NCI-H128 (cell line): Measurements from ENCODE around the gene WDR70.
"Not testable (repeated sequence)": the region's sequence is repeated elsewhere in the genome, so short reads cannot be mapped to it uniquely, and the experiment has no call there.

Experiments
- DNase-seq: peaks from one replicate; lab custom pipeline; 2025; ENCODE audit not compliant: unreplicated experiment; lab: John Stamatoyannopoulos, UW

WDR70 gene

GRCh38 chr5:37742111-37742510 lies 363.0 kb downstream of the WDR70 start:
- DNase-seq = no peak

- DNase-seq = no peak
Observed at GRCh38 chr5:37751227-37751626, 372.1 kb downstream of the WDR70 start.

GRCh38 chr5:37754976-37755375 lies 375.9 kb downstream of the WDR70 start:
- DNase-seq = no peak

GRCh38 chr5:37755581-37755980 lies 376.5 kb downstream of the WDR70 start:
- DNase-seq = no peak

GRCh38 chr5:37756248-37756647 lies 377.1 kb downstream of the WDR70 start:
- DNase-seq = no peak

- DNase-seq = no peak
Observed at GRCh38 chr5:37757980-37758582, 379.0 kb downstream of the WDR70 start.

GRCh38 chr5:37767251-37767650 lies 388.1 kb downstream of the WDR70 start:
- no peak for DNase-seq

- DNase-seq = no peak
Observed at GRCh38 chr5:37767961-37768360, 388.8 kb downstream of the WDR70 start.

GRCh38 chr5:37768371-37768770 lies 389.3 kb downstream of the WDR70 start:
- no peak for DNase-seq

GRCh38 chr5:37769108-37769507 lies 390.0 kb downstream of the WDR70 start:
- DNase-seq = no peak

- DNase-seq = no peak
Observed at GRCh38 chr5:37769840-37770239, 390.7 kb downstream of the WDR70 start.

GRCh38 chr5:37770786-37771185 lies 391.7 kb downstream of the WDR70 start:
- DNase-seq = no peak

- no peak for DNase-seq
Observed at GRCh38 chr5:37771203-37771611, 392.1 kb downstream of the WDR70 start.

- no peak for DNase-seq
Observed at GRCh38 chr5:37771731-37772130, 392.6 kb downstream of the WDR70 start.

GRCh38 chr5:37772255-37772654 lies 393.1 kb downstream of the WDR70 start:
- DNase-seq = no peak

- DNase-seq = no peak
Observed at GRCh38 chr5:37773809-37774208, 394.7 kb downstream of the WDR70 start.

GRCh38 chr5:37774912-37775483 lies 395.9 kb downstream of the WDR70 start:
- no peak for DNase-seq

- DNase-seq = no peak
Observed at GRCh38 chr5:37776826-37777225, 397.7 kb downstream of the WDR70 start.

GRCh38 chr5:37777432-37778130 lies 398.5 kb downstream of the WDR70 start:
- DNase-seq = no peak

GRCh38 chr5:37781409-37781808 lies 402.3 kb downstream of the WDR70 start:
- not testable (repeated sequence) for DNase-seq

GRCh38 chr5:37786416-37786815 lies 407.3 kb downstream of the WDR70 start:
- no peak for DNase-seq

- DNase-seq = no peak
Observed at GRCh38 chr5:37786862-37787519, 407.9 kb downstream of the WDR70 start.
